AG04450 (cell line): Measurements from ENCODE around the gene MCF2L. TPM values are rescaled to one million over a fixed set of nuclear protein-coding genes. Genes with fewer than 3 reads are reported as not detected.

Source experiments
- CTCF ChIA-PET: fragments of 300-600, 350-600 bp; formaldehyde crosslinking; extraction: SDS; loops from one replicate; lab custom pipeline; 2022; ENCODE audit warnings: antibody characterized with exemption, inconsistent platforms; lab: Charles Lee
- POLR2A ChIA-PET: fragments of 350-600 bp; formaldehyde crosslinking; extraction: SDS; loops from one replicate; lab custom pipeline; 2021; ENCODE audit warnings: antibody characterized with exemption, inconsistent platforms; lab: Yijun Ruan, JAX
- DNase-seq: peaks from one replicate; pipeline ENCODE4 v3.0.0-alpha.2; 2011; ENCODE audit warnings: low read depth, low spot score
- H3K27ac ChIP-seq: one replicate; pipeline ENCODE4 v1.5.1; 2012; ENCODE audit warnings: low read depth, low read length, control low read depth
- H3K27me3 ChIP-seq: one replicate; pipeline ENCODE4 v1.6.0; 2012; ENCODE audit warnings: low read length; ENCODE audit not compliant: control insufficient read depth, insufficient read depth
- H3K4me3 ChIP-seq: 2 replicates; pipeline ENCODE4 v1.5.1; 2011; ENCODE audit warnings: mild to moderate bottlenecking, low read depth, low read length, control low read depth
- H3K9me3 ChIP-seq: 2 replicates; pipeline ENCODE4 v1.5.1; 2012; ENCODE audit warnings: low read length; ENCODE audit not compliant: control insufficient read depth, insufficient read depth
- polyA plus RNA-seq: library from polyadenylated mRNA; depleted of rRNA; stranded (reverse); fragments of >200 nt; gene quantifications from 2 replicates; pipeline ENCODE4 v1.2.3, GENCODE V29; 2011
- TF ChIP-seq, protein P1 (sequence below): IDR thresholded peaks from 2 replicates; pipeline ENCODE4 v1.5.1; 2011; ENCODE audit warnings: low read depth, low read length, control low read depth, inconsistent platforms

MCF2L gene
- polyA plus RNA-seq, 1 experiment, result 0.04 TPM

DNA sequence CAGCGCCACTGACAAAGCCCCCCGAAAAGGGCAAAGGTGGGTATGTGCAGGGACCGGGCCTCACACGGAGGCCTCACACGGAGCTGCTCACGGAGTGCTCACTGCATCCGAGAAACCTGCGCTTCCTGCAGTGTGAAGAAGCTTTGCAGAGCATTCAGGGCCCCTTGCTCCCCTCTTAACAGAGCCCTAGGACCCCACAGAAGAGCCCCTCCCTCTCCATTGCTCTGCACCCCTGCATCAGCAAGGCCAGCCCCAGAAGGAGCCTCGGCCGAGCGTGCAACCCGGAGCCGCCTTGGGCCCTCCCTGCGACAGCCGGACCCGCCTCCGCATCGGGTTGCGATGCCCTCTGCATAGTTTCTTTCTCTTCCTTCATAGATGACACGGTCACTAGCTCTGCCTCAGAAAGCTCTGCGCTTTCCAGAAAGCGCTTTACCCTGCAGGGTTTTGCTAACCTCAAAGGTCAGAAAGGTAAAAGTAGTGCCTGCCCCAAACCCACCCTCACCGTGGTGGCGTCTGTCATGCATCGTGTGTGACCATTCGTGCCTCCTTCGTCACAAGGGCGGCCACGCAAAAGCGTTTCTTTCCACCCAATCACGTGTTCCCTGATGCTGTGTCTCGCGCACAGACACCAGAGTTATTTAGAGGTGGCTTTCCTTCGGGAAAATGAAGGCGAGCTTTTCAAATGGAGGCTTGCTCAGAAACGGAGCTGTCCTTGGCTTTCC is 120.8 kb downstream of the MCF2L start:
- TF ChIP-seq, protein P1, sequence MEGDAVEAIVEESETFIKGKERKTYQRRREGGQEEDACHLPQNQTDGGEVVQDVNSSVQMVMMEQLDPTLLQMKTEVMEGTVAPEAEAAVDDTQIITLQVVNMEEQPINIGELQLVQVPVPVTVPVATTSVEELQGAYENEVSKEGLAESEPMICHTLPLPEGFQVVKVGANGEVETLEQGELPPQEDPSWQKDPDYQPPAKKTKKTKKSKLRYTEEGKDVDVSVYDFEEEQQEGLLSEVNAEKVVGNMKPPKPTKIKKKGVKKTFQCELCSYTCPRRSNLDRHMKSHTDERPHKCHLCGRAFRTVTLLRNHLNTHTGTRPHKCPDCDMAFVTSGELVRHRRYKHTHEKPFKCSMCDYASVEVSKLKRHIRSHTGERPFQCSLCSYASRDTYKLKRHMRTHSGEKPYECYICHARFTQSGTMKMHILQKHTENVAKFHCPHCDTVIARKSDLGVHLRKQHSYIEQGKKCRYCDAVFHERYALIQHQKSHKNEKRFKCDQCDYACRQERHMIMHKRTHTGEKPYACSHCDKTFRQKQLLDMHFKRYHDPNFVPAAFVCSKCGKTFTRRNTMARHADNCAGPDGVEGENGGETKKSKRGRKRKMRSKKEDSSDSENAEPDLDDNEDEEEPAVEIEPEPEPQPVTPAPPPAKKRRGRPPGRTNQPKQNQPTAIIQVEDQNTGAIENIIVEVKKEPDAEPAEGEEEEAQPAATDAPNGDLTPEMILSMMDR, result no peak
- no peaks in the 10 kb centered on the region; the same call in 1 of the 2 replicates for H3K9me3 ChIP-seq
- ChIA-PET CTCF (no interaction called here), POLR2A (no interaction called here)
- DNase-seq, result no peak
- no peak overlapping the region for H3K4me3 ChIP-seq
- peaks cover 18% of the 10 kb centered on the region for H3K27me3 ChIP-seq
- no peak overlapping the region for H3K27ac ChIP-seq

DNA sequence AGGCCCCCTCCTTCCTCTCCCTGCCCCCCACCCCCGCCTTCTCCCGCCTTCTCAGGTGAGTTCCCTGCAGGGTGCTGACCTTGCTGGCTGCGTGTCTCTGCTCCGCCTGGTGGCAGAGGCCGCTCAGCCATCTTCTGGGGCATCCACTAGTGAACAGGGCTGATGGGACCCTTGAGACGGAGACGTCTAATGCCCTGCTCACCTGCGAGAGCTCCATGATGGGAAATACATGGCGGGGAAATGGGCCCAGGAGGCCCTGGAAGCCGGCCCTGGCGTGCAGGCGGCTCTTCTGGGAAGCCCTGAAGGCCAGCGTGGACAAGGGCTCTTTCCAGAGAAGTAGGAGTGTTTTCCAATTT is 121.4 kb downstream of the MCF2L start:
- ChIA-PET POLR2A (no interaction called here), CTCF (no interaction called here)
- peaks cover 23% of the 10 kb centered on the region for H3K27me3 ChIP-seq
- no peak for DNase-seq
- H3K4me3 ChIP-seq, result no peak overlapping the region
- H3K27ac ChIP-seq, result no peak overlapping the region
- no peaks in the 10 kb centered on the region for H3K9me3 ChIP-seq
- TF ChIP-seq, protein P1, result no peak

DNA sequence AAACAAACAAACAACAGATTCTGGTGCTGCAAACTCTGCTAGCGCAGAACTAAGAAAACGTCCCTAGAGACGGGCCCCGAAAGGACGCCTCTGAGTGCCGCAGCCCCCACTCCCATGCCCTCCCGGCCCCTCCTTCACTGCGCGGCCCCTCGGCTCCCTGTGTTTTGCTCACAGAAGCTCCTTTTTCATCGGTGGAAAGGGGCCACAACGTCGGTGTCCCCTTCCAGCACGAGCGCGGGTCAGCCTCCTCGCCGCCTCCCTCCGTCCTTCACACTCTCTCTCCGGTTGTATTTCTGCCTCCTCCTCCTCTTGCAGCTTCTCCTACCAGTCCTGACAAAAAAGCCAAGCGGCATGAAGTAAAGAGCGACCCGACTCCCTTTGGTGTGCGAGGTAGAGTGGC is 121.8 kb downstream of the MCF2L start:
- TF ChIP-seq, protein P1, result no peak
- Histone ChIP-seq H3K27ac (no peak overlapping the region), H3K4me3 (no peak overlapping the region), H3K27me3 (peaks cover 24% of the 10 kb centered on the region), H3K9me3 (no peaks in the 10 kb centered on the region; the same call in 1 of the 2 replicates)
- CTCF ChIA-PET, result no interaction called here
- no peak for DNase-seq
- POLR2A ChIA-PET, result no interaction called here

DNA sequence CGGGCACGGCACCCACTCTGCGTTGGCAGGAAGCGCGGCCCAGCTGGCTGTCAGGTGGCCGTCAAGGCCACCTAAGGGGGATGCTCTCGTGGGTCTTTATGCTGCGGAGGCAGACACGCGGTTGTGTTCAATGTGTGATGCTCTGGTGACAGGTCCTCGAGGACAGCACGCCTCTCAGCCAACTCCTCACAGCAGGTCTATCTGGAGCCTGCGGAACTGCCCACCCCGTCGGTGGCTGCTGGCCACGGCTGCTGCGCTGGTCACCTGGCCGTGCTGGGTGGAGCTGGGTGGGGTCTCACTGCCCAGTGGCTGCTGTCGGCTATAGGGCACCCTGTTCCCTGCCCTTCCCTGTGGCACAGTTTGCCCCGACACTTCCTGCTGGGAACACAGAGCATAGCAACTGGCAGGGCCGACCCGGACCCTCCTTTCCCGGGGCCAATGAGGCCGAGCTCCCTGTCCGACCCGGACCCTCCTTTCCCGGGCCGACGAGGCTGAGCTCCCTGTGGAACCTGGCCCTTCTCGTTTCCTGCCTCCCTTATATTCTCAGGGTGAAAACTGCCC is 122.3 kb downstream of the MCF2L start:
- DNase-seq, result no peak
- Histone ChIP-seq H3K4me3 (no peak overlapping the region), H3K9me3 (no peaks in the 10 kb centered on the region; the same call in 1 of the 2 replicates), H3K27me3 (peaks cover 24% of the 10 kb centered on the region), H3K27ac (no peak overlapping the region)
- TF ChIP-seq, protein P1, result no peak
- ChIA-PET POLR2A (no interaction called here), CTCF (no interaction called here)
